KOPT-K1 (cell line): ENCODE measurements around the gene ADAMTS13.
"Not testable (repeated sequence)": the region's sequence is repeated elsewhere in the genome, so short reads cannot be mapped to it uniquely, and the experiment has no call there.

Experiments used
- H3K27ac ChIP-seq: fragments of 200-600 bp; sonication (generic); 2 replicates; pipeline ENCODE4 v1.5.1; 2016; ENCODE audit warnings: antibody characterized with exemption, mild to moderate bottlenecking, low read depth, low read length; ENCODE audit not compliant: poor library complexity, severe bottlenecking
- H3K36me3 ChIP-seq: fragments of 200-600 bp; sonication (generic); 2 replicates; pipeline ENCODE4 v1.5.1; 2017; ENCODE audit warnings: antibody characterized with exemption, mild to moderate bottlenecking, low read length, moderate library complexity; ENCODE audit not compliant: insufficient read depth
- H3K9me3 ChIP-seq: fragments of 200-600 bp; sonication (generic); 2 replicates; pipeline ENCODE4 v1.5.1; 2017; ENCODE audit warnings: antibody characterized with exemption, low read length, mild to moderate bottlenecking; ENCODE audit not compliant: insufficient read depth, poor library complexity, severe bottlenecking

Gene ADAMTS13

GRCh38 chr9:133449760-133450159 is 27.6 kb downstream of the ADAMTS13 start:
- H3K9me3 ChIP-seq: no peaks in the 10 kb centered on the region
- no peak overlapping the region for H3K27ac ChIP-seq
- no peaks in the 10 kb centered on the region for H3K36me3 ChIP-seq

GRCh38 chr9:133451865-133452264 is 29.7 kb downstream of the ADAMTS13 start:
- H3K9me3 ChIP-seq, H3K36me3 ChIP-seq, H3K27ac ChIP-seq: not testable (repeated sequence)

DNA sequence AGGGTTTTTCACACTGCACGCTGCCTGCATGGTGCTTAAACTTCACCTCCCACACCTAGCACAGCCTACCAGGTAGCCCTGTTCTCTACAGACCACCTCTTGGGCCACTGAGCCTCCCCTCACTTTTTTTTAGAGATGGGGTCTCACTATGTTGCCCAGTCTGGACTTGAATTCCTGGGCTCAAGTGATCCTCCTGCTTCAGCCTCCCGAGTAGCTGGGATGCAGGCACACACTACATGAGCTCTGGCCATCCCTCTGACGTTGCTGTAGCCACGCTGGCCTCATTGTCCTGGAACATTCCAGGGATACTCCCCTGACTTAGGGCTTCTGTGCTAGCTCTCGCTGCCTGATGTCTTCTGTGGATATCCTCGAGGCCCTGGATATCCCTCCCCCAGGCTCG is 30.4 kb downstream of the ADAMTS13 start:
- H3K36me3 ChIP-seq: no peaks in the 10 kb centered on the region
- H3K9me3 ChIP-seq: no peaks in the 10 kb centered on the region
- no peak overlapping the region for H3K27ac ChIP-seq

DNA sequence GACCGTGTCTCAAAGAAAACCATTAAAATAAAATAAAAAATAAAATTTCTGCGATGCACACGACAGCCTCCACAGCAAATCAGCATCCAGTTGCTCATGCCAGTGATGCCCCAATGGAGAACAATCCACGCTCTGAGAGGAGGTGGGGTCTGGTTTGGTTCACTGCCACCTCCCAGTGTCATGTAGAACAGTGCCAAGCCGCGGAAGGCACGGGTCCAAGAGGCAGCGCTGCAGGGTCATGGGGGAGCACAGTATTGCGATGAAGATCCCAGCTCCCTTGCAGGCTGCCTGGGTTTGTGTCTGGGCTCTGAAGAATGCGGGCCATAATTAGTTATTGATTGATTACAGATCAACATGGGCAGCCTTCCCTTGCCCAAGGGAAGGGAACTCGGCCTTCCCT is 31.5 kb downstream of the ADAMTS13 start:
- Histone ChIP-seq H3K27ac (no peak overlapping the region), H3K36me3 (no peaks in the 10 kb centered on the region), H3K9me3 (no peaks in the 10 kb centered on the region)

- no peak overlapping the region for H3K27ac ChIP-seq
- H3K36me3 ChIP-seq: no peaks in the 10 kb centered on the region
- H3K9me3 ChIP-seq: no peaks in the 10 kb centered on the region
These were observed 32.2 kb downstream of the ADAMTS13 start for GRCh38 chr9:133454325-133454724.

DNA sequence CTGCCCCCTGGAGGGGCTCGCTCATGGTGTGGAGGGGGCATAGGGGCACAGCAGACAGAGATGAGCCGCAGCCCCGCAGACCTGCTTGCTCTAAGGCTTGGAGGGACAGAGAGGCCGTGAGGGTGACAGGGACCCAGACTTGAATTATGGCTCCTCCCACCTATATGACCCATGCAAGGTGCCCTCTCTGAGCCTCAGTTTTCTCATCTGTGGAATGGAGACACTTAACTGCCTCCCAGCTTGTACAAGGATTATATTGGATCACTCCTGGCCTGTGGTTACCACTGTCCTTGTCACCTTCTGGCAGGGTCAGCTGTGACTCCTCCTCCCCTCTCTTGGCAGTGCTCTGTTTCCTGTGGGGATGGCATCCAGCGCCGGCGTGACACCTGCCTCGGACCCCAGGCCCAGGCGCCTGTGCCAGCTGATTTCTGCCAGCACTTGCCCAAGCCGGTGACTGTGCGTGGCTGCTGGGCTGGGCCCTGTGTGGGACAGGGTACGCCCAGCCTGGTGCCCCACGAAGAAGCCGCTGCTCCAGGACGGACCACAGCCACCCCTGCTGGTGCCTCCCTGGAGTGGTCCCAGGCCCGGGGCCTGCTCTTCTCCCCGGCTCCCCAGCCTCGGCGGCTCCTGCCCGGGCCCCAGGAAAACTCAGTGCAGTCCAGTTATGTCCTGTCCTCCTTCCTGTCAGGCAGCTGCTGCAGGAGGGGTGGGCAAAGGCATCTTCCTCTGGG is 32.9 kb downstream of the ADAMTS13 start:
- Histone ChIP-seq H3K36me3 (no peaks in the 10 kb centered on the region), H3K9me3 (no peaks in the 10 kb centered on the region), H3K27ac (no peak overlapping the region)

- Histone ChIP-seq H3K9me3 (no peaks in the 10 kb centered on the region), H3K27ac (no peak overlapping the region), H3K36me3 (no peaks in the 10 kb centered on the region)
These were observed 33.8 kb downstream of the ADAMTS13 start for GRCh38 chr9:133455936-133456335.

GRCh38 chr9:133456409-133456808 is 34.2 kb downstream of the ADAMTS13 start:
- Histone ChIP-seq H3K27ac (no peak overlapping the region), H3K36me3 (no peaks in the 10 kb centered on the region), H3K9me3 (no peaks in the 10 kb centered on the region)

DNA sequence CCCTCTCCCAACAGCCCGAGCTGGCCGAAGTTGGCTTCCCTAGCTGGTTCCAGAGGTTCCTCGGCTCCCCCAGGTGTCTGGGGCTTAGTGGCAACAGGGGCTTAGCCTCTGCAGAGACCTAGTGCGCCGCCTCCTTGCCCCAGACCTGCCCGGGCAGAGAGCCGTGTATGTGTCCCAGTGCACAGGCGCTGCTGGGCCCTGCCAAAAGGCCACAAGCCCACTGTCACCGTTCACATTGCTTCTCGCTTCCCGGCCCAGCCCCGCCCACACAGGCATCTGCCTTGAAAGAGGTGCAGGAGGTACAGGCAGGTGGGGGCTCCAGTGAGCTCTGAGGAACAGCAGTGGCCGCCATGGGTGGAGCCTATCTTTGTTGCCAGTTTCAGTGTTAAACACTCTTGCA is 35.1 kb downstream of the ADAMTS13 start:
- Histone ChIP-seq H3K27ac (no peak overlapping the region), H3K9me3 (no peaks in the 10 kb centered on the region)

DNA sequence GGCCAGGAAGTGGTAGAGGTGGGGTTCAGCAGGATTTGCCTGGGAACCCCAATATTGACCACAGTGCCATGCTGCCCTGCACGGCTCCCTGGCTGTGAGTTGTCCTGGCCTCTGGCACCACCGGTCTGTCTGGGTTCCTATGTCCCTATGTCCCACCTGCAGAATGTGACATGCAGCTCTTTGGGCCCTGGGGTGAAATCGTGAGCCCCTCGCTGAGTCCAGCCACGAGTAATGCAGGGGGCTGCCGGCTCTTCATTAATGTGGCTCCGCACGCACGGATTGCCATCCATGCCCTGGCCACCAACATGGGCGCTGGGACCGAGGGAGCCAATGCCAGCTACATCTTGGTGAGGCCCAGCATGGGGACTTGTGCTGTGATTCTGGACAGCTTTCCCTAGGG is 35.6 kb downstream of the ADAMTS13 start:
- H3K36me3 ChIP-seq: no peaks in the 10 kb centered on the region
- no peak overlapping the region for H3K27ac ChIP-seq
- no peaks in the 10 kb centered on the region for H3K9me3 ChIP-seq

More for the DNA sequence above, 35.1 kb downstream of the ADAMTS13 start:
- H3K36me3 ChIP-seq: no peaks in the 10 kb centered on the region

- Histone ChIP-seq H3K36me3 (no peaks in the 10 kb centered on the region), H3K9me3 (no peaks in the 10 kb centered on the region), H3K27ac (no peak overlapping the region)
These were observed 36.6 kb downstream of the ADAMTS13 start for GRCh38 chr9:133458643-133459312.

DNA sequence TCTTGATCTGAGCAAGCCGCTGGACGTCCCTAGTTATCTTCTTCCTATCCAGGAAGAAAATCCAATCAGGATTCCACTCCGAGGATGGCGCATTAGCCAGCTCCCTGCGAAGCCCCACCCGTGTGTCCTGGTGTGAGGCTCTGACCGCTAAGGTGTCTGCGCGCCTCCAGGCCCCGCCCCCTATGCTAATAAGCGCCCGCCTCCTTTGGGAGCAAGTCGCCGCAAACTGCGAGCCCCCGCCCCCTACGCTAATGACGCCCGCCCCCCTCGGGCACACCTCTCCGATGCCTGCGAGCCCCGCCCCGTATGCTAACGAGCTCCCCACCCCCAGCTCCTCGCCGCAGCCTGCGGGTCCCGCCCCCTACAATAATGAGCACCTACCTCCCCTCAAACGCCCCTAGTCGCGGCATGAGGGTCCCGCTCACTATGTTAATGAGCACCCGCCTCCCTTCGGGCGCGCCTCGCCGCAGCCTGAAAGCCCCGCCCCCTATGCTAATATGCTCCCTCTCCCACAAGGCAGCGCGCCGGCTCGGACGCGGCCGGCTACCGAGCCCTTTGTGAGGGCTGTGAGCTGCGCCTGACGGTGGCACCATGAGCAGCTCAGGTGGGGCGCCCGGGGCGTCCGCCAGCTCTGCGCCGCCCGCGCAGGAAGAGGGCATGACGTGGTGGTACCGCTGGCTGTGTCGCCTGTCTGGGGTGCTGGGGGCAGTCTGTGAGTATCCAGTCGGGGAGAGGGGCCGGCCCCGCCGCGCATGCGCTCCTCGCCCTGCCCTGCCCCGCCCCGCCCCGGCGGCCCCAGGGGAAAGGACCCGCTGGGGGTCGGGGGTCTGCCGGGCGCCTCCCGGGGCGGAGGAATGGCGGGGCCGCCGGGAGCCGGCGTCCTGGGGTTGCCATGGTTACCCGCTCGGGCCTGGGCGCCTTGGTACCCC is 37.6 kb downstream of the ADAMTS13 start, which contains the start of gene CACFD1:
CACFD1 (plus strand) TSS at position 503 of the 929 bp plus-strand sequence; CDS start at position 592, 89 bp downstream.
- Histone ChIP-seq H3K9me3 (no peaks in the 10 kb centered on the region), H3K36me3 (no peaks in the 10 kb centered on the region), H3K27ac (peak within 1 kb of the TSS; percentile 68)

DNA sequence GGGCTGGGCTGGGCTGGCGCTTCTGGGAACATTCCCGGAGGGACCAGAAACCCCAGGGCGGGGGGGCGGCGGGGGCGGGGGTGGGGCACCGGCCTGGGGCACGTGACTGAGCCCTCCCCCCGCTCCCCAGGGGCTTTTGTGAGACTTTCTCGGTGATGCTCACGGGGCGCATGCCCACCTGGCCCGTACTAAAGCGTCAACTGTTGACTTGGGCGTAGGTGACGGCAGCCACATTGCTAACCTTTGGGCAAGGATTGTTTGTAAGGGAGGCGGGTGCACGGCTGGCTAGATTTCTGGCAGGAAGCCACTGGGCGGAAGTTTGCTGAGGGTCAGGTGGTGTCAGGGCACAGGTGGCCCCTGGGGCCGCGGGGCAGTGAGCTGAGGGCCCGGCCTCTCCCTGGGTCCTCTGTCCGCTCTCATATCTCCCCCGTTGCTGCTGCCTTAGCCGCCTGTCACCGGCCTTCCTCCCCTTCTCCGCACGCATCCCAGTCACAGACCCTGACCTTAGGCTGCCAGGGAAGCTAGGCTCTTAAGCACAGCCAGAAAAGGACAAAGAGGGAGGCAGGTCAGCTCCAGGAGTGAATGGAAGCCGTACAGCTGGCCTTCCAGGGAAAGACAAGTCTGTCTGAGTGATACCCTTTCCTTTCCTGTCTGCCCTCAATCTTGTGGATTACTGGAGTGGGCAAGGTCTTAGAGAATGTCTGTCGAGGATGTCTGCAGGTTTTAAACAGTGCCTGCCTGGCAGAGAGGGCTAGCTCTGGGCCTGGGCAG is 38.4 kb downstream of the ADAMTS13 start:
- Histone ChIP-seq H3K36me3 (no peaks in the 10 kb centered on the region), H3K9me3 (no peaks in the 10 kb centered on the region), H3K27ac (no peak overlapping the region)

DNA sequence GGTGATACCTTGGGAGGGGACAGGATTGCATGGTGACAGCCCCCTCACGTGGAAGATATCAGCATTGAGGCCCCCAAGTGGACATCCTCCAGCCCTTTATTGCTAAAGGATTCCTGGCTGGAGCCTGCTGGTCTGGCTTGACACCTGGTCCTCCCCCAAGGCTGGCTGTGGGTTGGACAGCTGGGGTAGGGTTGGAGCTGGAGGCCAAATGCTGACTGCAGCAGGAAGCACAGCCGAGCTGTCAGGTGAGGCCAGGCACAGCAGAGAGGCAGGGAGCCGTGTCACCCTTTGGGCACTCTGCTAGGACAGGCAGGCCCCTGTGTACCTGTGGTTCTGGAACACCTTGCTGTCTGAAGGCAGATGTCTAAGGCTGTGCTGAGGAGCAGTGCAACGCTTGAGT is 39.8 kb downstream of the ADAMTS13 start:
- Histone ChIP-seq H3K36me3 (no peaks in the 10 kb centered on the region), H3K27ac (no peak overlapping the region), H3K9me3 (no peaks in the 10 kb centered on the region)
